Pancreas (tissue), 10 donors: ENCODE results near the gene ART3. TPM values are rescaled to one million over a fixed set of nuclear protein-coding genes. Genes with fewer than 3 reads are reported as not detected.
A peak's percentile ranks its signal among the peaks of the same experiment; 100 is the strongest.

Experiments
- ATAC-seq, 4 donors: fragments of 200-7000 bp; cut with Tn5 transposase; one replicate each; pipeline versions ENCODE4 v1.8.0 to v1.9.1; 2020; ENCODE audit warnings: mild to moderate bottlenecking in 4 of 4, moderate library complexity in 4 of 4
- DNase-seq, 6 donors: peaks; one replicate each; pipeline ENCODE4 v3.0.0-alpha.2; 2020
- FAIRE-seq: peaks from 2 replicates; lab custom pipeline; 2012; peaks lifted over from hg19 to GRCh38; lab: Jason Lieb, UNC
- H3K27ac ChIP-seq, 4 donors: fragments of 200-600 bp; sonication (generic); 1 replicate in 3 of 4; 2 replicates in 1 of 4; pipeline versions ENCODE4 v1.5.0 to v1.8.0; 2020
- H3K27me3 ChIP-seq, 4 donors: fragments of 200-600 bp; one replicate each; pipeline ENCODE4 v1.8.0; 2021
- H3K36me3 ChIP-seq, 3 donors: fragments of 200-600 bp; sonication (generic) in 1 of 3; one replicate each; pipeline versions ENCODE4 v1.5.0 to v1.8.0; 2020 to 2021
- H3K4me1 ChIP-seq, 3 donors: fragments of 200-600 bp; one replicate each; pipeline ENCODE4 v1.8.0; 2021
- H3K4me3 ChIP-seq, 4 donors: fragments of 200-600 bp; sonication (generic) in 2 of 4; one replicate each; pipeline versions ENCODE4 v1.5.0 to v1.8.0; 2020 to 2021
- H3K9me3 ChIP-seq, 4 donors: fragments of 200-600 bp; one replicate each; pipeline ENCODE4 v1.8.0; 2021
- WGBS, 2 donors: extraction: QIAGEN DNeasy Blood & Tissue Kit; methylation state at CpG; one replicate each; pipeline ENCODE4 v1.1.7; 2013; 5-methylcytosine and 5-hydroxymethylcytosine counted together
- intact Hi-C, 3 donors: fragments of 100-400 bp; cut with DNase I; formaldehyde crosslinking; loops; one replicate each; pipeline versions ENCODE4 v1.11.1 to v1.14.2; 2022
- polyA plus RNA-seq, 2 donors: library from polyadenylated mRNA; stranded (reverse); fragments of 200-250 nt; gene quantifications; one replicate each; pipeline ENCODE4 v1.2.3, GENCODE V29; 2013
- total RNA-seq, 6 donors: library from RNA; stranded (reverse); fragmentation: NEBNext Ultra II Directional in 4 of 6; extraction: Animal tissue kit (Norgen Biotek cat#: 25700) in 4 of 6; gene quantifications; one replicate each; pipeline versions ENCODE4 v1.2.1 to v1.2.4, GENCODE V29; 2021 to 2023
- TF ChIP-seq, protein P1 (sequence below), 4 donors: fragments of 200-600 bp; sonication (generic) in 3 of 4; IDR thresholded peaks; one replicate each; pipeline versions ENCODE4 v1.5.0 to v1.8.0; 2021; ENCODE audit warnings: antibody characterized with exemption in 4 of 4
- donor health status: healthy with polysubstance abuse.
- donor health status: DM: no; HTN: no; CAD: no; lungs with moderate emphysema.
- donor health status: DM: no; HTN: no; CAD: no.
- donor health status: control.
- donor health status: control.
- donor health status: Bipolar disorder and iron deficiency.
- donor health status: DM: yes; HTN: yes; CAD: no.
- donor health status: DM: no; HTN: no; CAD: no.
- donor health status: DM: no; HTN: no; CAD: no.
- donor health status: DM: yes; HTN: yes; CAD: no.

Gene ART3
- total RNA-seq (1 to 10 TPM in 5 of 6 donors, under 1 TPM in 1; 0.32 to 7.5 (median 4.9) TPM), polyA plus RNA-seq (10 to 100 TPM in 1 of 2 donors, 1 to 10 TPM in 1; 2.5 to 14.4 TPM)

GRCh38 chr4:76074468-76074867 is at the start of gene ART3:
Gene ART3 (plus strand): TSS chr4:76074709. CDS start chr4:76075890, 1,181 bp downstream.
- no peaks in the 10 kb centered on the region for H3K36me3 ChIP-seq
- 66 to 76% methylated on average over 1 of the region's 1 CpG for WGBS, 2 donors
- H3K4me3 ChIP-seq = no peak within 1 kb of the TSS
- intact Hi-C loops = loop anchor here in 1 of 3 donors (10.0 kb wide), 1 partner anchor 80 kb away; the partner anchor contains the start of gene SDAD1
- no peak for FAIRE-seq
- TF ChIP-seq, protein P1, sequence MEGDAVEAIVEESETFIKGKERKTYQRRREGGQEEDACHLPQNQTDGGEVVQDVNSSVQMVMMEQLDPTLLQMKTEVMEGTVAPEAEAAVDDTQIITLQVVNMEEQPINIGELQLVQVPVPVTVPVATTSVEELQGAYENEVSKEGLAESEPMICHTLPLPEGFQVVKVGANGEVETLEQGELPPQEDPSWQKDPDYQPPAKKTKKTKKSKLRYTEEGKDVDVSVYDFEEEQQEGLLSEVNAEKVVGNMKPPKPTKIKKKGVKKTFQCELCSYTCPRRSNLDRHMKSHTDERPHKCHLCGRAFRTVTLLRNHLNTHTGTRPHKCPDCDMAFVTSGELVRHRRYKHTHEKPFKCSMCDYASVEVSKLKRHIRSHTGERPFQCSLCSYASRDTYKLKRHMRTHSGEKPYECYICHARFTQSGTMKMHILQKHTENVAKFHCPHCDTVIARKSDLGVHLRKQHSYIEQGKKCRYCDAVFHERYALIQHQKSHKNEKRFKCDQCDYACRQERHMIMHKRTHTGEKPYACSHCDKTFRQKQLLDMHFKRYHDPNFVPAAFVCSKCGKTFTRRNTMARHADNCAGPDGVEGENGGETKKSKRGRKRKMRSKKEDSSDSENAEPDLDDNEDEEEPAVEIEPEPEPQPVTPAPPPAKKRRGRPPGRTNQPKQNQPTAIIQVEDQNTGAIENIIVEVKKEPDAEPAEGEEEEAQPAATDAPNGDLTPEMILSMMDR (IDR thresholded peaks at IDR 0.05) = no peak
- no peaks in the 10 kb centered on the region for H3K9me3 ChIP-seq
- no peak for DNase-seq
- ATAC-seq = no peak
- no peaks in the 10 kb centered on the region for H3K4me1 ChIP-seq
- no peaks in the 10 kb centered on the region for H3K27me3 ChIP-seq
- no peak within 1 kb of the TSS for H3K27ac ChIP-seq

GRCh38 chr4:76028350-76028765 is 46.2 kb upstream of the ART3 start:
- no peaks in the 10 kb centered on the region for H3K36me3 ChIP-seq
- intact Hi-C loops = no loop called here
- no peaks in the 10 kb centered on the region for H3K9me3 ChIP-seq
- peak overlapping the region in 2 of 4 donors; percentile 42 to 49 for H3K27ac ChIP-seq
- FAIRE-seq = peak; percentile 5
- TF ChIP-seq, protein P1 (IDR thresholded peaks at IDR 0.05) = no peak
- DNase-seq = no peak
- WGBS, 2 donors = 2% methylated on average over 6 of the region's 6 CpGs
- ATAC-seq = peak; percentile 56 to 76 (median 74)
- no peaks in the 10 kb centered on the region for H3K27me3 ChIP-seq
- no peaks in the 10 kb centered on the region for H3K4me1 ChIP-seq
- peak overlapping the region in 2 of 4 donors; percentile 22 to 37 for H3K4me3 ChIP-seq

- intact Hi-C loops = no loop called here
- ATAC-seq = peak in 1 of 4 donors; percentile 25
Observed at GRCh38 chr4:76029300-76029699, 45.2 kb upstream of the ART3 start.

DNA sequence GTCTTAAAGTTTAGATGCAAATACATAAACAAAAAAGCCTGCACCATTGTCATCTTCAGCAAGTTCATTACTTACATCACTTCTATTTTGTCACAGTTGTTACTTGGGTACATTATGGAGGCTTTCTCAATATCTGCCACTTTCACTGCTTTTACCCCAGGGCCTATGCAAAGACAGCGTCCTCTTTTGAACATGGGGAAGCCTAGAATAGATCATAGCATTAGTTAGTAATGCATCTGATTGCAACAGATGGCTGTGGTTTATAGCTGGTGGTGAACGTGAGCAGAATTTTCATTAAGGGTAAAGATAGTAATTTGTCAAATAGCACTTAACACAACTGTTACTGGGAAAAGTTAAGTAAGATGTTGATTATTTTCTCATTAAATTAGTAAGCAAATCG is 39.4 kb upstream of the ART3 start:
- no peak for FAIRE-seq
- no peaks in the 10 kb centered on the region for H3K36me3 ChIP-seq
- DNase-seq = no peak
- peak in 3 of 4 donors; percentile 32 to 53 (median 44) for ATAC-seq
- H3K4me3 ChIP-seq = peak overlapping the region in 2 of 4 donors; percentile 15 to 26
- peaks cover 5 to 15% (median 14%) of the 10 kb centered on the region in 3 donors for H3K4me1 ChIP-seq
- intact Hi-C loops = no loop called here
- H3K27me3 ChIP-seq = no peaks in the 10 kb centered on the region
- H3K27ac ChIP-seq = no peak overlapping the region
- TF ChIP-seq, protein P1 (IDR thresholded peaks at IDR 0.05) = no peak
- WGBS, 2 donors = 42 to 48% methylated on average over 3 of the region's 3 CpGs
- H3K9me3 ChIP-seq = no peaks in the 10 kb centered on the region

More at GRCh38 chr4:76029300-76029699, 45.2 kb upstream of the ART3 start:
- H3K9me3 ChIP-seq = no peaks in the 10 kb centered on the region
- no peak overlapping the region for H3K27ac ChIP-seq
- 74 to 84% methylated on average over 2 of the region's 2 CpGs for WGBS, 2 donors
- H3K36me3 ChIP-seq = no peaks in the 10 kb centered on the region
- TF ChIP-seq, protein P1 (IDR thresholded peaks at IDR 0.05) = no peak
- H3K4me1 ChIP-seq = no peaks in the 10 kb centered on the region
- H3K27me3 ChIP-seq = no peaks in the 10 kb centered on the region
- DNase-seq (no peak), FAIRE-seq (no peak)
- H3K4me3 ChIP-seq = no peak overlapping the region

DNA sequence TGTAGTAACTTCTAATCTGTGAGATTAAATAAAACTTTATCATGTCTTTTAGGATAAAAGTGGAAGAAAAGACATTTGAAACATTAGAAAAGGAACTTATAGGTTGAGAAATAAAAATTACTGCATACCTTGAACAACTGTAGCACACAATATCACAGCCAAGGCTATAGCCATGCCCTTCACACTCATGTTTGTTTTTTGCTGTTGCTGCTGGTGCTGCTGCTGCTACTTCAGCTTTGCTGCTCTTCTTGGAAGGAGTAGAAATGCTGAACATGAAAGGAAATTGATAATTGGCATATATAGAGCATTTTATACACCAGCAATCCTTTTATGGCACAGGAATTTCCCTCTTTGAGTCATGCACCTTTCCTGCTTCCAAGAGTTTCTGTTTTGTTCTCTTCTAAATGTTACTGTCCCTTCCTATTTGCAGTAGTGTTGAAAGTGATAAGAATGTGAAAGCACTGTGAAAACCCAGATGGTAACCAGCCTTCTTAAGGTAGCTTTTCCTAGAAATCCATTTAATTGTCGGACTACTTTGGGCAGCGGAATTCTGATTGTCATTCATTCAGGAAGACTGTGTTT is 38.6 kb upstream of the ART3 start, which contains the start of gene CXCL11:
Gene CXCL11, minus strand, starts transcription at position 272 of the 582 bp plus-strand sequence. Its CDS starts 83 bp downstream, at position 189.
- Histone ChIP-seq H3K27ac (peak within 1 kb of the TSS in 2 of 4 donors; percentile 46 to 55), H3K9me3 (no peaks in the 10 kb centered on the region), H3K4me3 (peak within 1 kb of the TSS in 2 of 4 donors; percentile 15 to 26), H3K36me3 (no peaks in the 10 kb centered on the region), H3K4me1 (peaks cover 5 to 15% (median 14%) of the 10 kb centered on the region in 3 donors), H3K27me3 (no peaks in the 10 kb centered on the region)
- FAIRE-seq = no peak
- TF ChIP-seq, protein P1 (IDR thresholded peaks at IDR 0.05) = no peak
- WGBS, 2 donors = 26 to 38% methylated on average over 2 of the region's 2 CpGs
- ATAC-seq = peak; percentile 85 to 93 (median 92)
- intact Hi-C loops = no loop called here
- DNase-seq = no peak
